Measurements from ENCODE around the gene ZP2. TPM values are rescaled to one million over a fixed set of nuclear protein-coding genes. Genes with fewer than 3 reads are reported as not detected.

ZP2 gene
- not detected in 5 replicates for total RNA-seq (2022; extraction: Qiagen RNA extraction; ENCODE audit: low read depth)

GRCh38 chr16:21211486-21211885, at the start of gene ZP2:
ZP2 (minus strand) TSS chr16:21211574; CDS start chr16:21211547, 27 bp downstream.

GRCh38 chr16:21233521-21234150, 22.3 kb upstream of the ZP2 start, which contains the start of gene ANKS4B:
ANKS4B (plus strand) TSS chr16:21233699; CDS start chr16:21233738, 39 bp downstream.

GRCh38 chr16:21158208-21159110, 52.9 kb downstream of the ZP2 start, which contains the start of gene LDAF1:
LDAF1 (plus strand) TSS chr16:21158674; CDS start chr16:21161183, 2,509 bp downstream.

GRCh38 chr16:21150375-21151001, 60.9 kb downstream of the ZP2 start, which contains the start of gene DNAH3:
DNAH3 (minus strand) TSS chr16:21150846; CDS start chr16:21150319, 527 bp downstream.

Other genes starting within 250 kb of the ZP2 start
- gene DNAH3, start 60.7 kb downstream of the ZP2 start, total RNA-seq (2022; extraction: Qiagen RNA extraction; ENCODE audit: low read depth): 0.05 to 0.20 TPM (median 0.19 TPM) in 5 replicates
- gene LDAF1, start 52.9 kb downstream of the ZP2 start, total RNA-seq (2022; extraction: Qiagen RNA extraction; ENCODE audit: low read depth): 17.1 to 21.0 TPM (median 17.8 TPM) in 5 replicates
- gene ANKS4B, start 22.1 kb upstream of the ZP2 start, total RNA-seq (2022; extraction: Qiagen RNA extraction; ENCODE audit: low read depth): 0.07 to 0.08 TPM (median 0.08 TPM) in 4 of 5 replicates, not detected in the other
- gene CRYM, start 66.7 kb upstream of the ZP2 start, total RNA-seq (2022; extraction: Qiagen RNA extraction; ENCODE audit: low read depth): 1.5 to 2.3 TPM (median 1.6 TPM) in 5 replicates

Measured in A549 treated with ZK216348 at 1 μM for 4 hours (cell line).